ENCODE measurements around the gene PARD3.

The PARD3 gene

GRCh38 chr10:34514290-34514689 is 300.8 kb downstream of the PARD3 start:
- DNase-seq (ENCODE audit: low read depth), result no peak
- H3K4me3 ChIP-seq (ENCODE audit: low read depth, low read length), result no peak overlapping the region
- TF ChIP-seq CTCF (IDR thresholded peaks at IDR 0.05; ENCODE audit: low read depth, low read length, missing control alignments), result no peak

- H3K4me3 ChIP-seq (ENCODE audit: low read depth, low read length), result no peak overlapping the region
- DNase-seq (ENCODE audit: low read depth), result no peak
- TF ChIP-seq CTCF (IDR thresholded peaks at IDR 0.05; ENCODE audit: low read depth, low read length, missing control alignments), result no peak
These were observed 301.5 kb downstream of the PARD3 start for GRCh38 chr10:34513636-34514035.

GRCh38 chr10:34507217-34507616 is 307.9 kb downstream of the PARD3 start:
- no peak for DNase-seq (ENCODE audit: low read depth)
- TF ChIP-seq CTCF (IDR thresholded peaks at IDR 0.05; ENCODE audit: low read depth, low read length, missing control alignments), result no peak
- H3K4me3 ChIP-seq (ENCODE audit: low read depth, low read length), result no peak overlapping the region

GRCh38 chr10:34506786-34507185 is 308.3 kb downstream of the PARD3 start:
- H3K4me3 ChIP-seq (ENCODE audit: low read depth, low read length), result no peak overlapping the region
- TF ChIP-seq CTCF (IDR thresholded peaks at IDR 0.05; ENCODE audit: low read depth, low read length, missing control alignments), result no peak
- no peak for DNase-seq (ENCODE audit: low read depth)

- H3K4me3 ChIP-seq (ENCODE audit: low read depth, low read length), result no peak overlapping the region
- DNase-seq (ENCODE audit: low read depth), result no peak
- no peak for TF ChIP-seq CTCF (IDR thresholded peaks at IDR 0.05; ENCODE audit: low read depth, low read length, missing control alignments)
These were observed 309.8 kb downstream of the PARD3 start for GRCh38 chr10:34505338-34505737.

GRCh38 chr10:34504534-34504933 is 310.6 kb downstream of the PARD3 start:
- no peak for TF ChIP-seq CTCF (IDR thresholded peaks at IDR 0.05; ENCODE audit: low read depth, low read length, missing control alignments)
- no peak for DNase-seq (ENCODE audit: low read depth)
- no peak overlapping the region for H3K4me3 ChIP-seq (ENCODE audit: low read depth, low read length)

GRCh38 chr10:34503704-34504103 is 311.4 kb downstream of the PARD3 start:
- no peak overlapping the region for H3K4me3 ChIP-seq (ENCODE audit: low read depth, low read length)
- TF ChIP-seq CTCF (IDR thresholded peaks at IDR 0.05; ENCODE audit: low read depth, low read length, missing control alignments), result no peak
- DNase-seq (ENCODE audit: low read depth), result no peak

All from GM12864 (cell line).